Measurements from ENCODE around the gene CCDC80. TPM values are rescaled to one million over a fixed set of nuclear protein-coding genes. Genes with fewer than 3 reads are reported as not detected.
A peak's percentile ranks its signal among the peaks of the same experiment; 100 is the strongest.

The CCDC80 gene
- polyA plus RNA-seq, 3 donors = 0.05 TPM; not detected in 2

GRCh38 chr3:112635674-112636073 is 5.3 kb downstream of the CCDC80 start:
- Mint-ChIP-seq H3K27ac (no peak overlapping the region), H3K27me3 (ENCODE audit: low read depth in 3 of 3) (peaks cover 1 to 5% (median 1%) of the 10 kb centered on the region in 3 donors), H3K36me3 (no peaks in the 10 kb centered on the region), H3K4me1 (peaks cover 10% of the 10 kb centered on the region), H3K4me3 (no peak overlapping the region), H3K9me3 (no peaks in the 10 kb centered on the region)
- no CpG with 5 or more reads among the region's 1 CpG for WGBS (ENCODE audit: insufficient coverage)
- Histone ChIP-seq H3K79me2 (ENCODE audit: insufficient read depth, low read length) (no peaks in the 10 kb centered on the region), H3K4me1 (ENCODE audit: control insufficient read depth in 1 of 2, insufficient read depth in 2 of 2, low read length in 2 of 2) (no peaks in the 10 kb centered on the region), H3K36me3 (replicated peaks in 1 of 2; ENCODE audit: control insufficient read depth in 1 of 2, insufficient read depth in 2 of 2, low read length in 2 of 2) (no peaks in the 10 kb centered on the region), H3K4me2 (replicated peaks; ENCODE audit: extremely low read depth, low read length, poor library complexity, severe bottlenecking) (no peak overlapping the region), H2AFZ (ENCODE audit: insufficient read depth, low read depth, low read length, poor library complexity, severe bottlenecking) (no peak overlapping the region), H4K20me1 (ENCODE audit: insufficient read depth, low read length) (no peaks in the 10 kb centered on the region), H3K4me3 (replicated peaks in 1 of 3; ENCODE audit: low read depth in 2 of 3, low read length in 3 of 3) (no peak overlapping the region), H3K27me3 (ENCODE audit: control insufficient read depth in 2 of 2, insufficient read depth in 2 of 2, low read length in 2 of 2) (peaks cover 5% of the 10 kb centered on the region in 2 donors), H3K27ac (ENCODE audit: low read depth in 1 of 2, low read length in 2 of 2) (no peak overlapping the region), H3K9ac (ENCODE audit: insufficient read depth, low read length, poor library complexity, severe bottlenecking) (no peak overlapping the region), H3K9me3 (replicated peaks in 1 of 2; ENCODE audit: control insufficient read depth in 1 of 2, insufficient read depth in 1 of 2, low read length in 2 of 2) (no peaks in the 10 kb centered on the region)
- DNase-seq = peak in 1 of 3 donors; percentile 11
- TF ChIP-seq CTCF (IDR thresholded peaks at IDR 0.05) = no peak
- intact Hi-C loops (cut with micrococcal nuclease) = no loop called here

- Histone ChIP-seq H4K20me1 (ENCODE audit: insufficient read depth, low read length) (no peaks in the 10 kb centered on the region), H3K4me1 (ENCODE audit: control insufficient read depth in 1 of 2, insufficient read depth in 2 of 2, low read length in 2 of 2) (no peaks in the 10 kb centered on the region), H3K36me3 (replicated peaks in 1 of 2; ENCODE audit: control insufficient read depth in 1 of 2, insufficient read depth in 2 of 2, low read length in 2 of 2) (no peaks in the 10 kb centered on the region), H2AFZ (ENCODE audit: insufficient read depth, low read depth, low read length, poor library complexity, severe bottlenecking) (peak overlapping the region; percentile 13), H3K9me3 (replicated peaks in 1 of 2; ENCODE audit: control insufficient read depth in 1 of 2, insufficient read depth in 1 of 2, low read length in 2 of 2) (no peaks in the 10 kb centered on the region), H3K9ac (ENCODE audit: insufficient read depth, low read length, poor library complexity, severe bottlenecking) (no peak overlapping the region), H3K4me3 (replicated peaks in 1 of 3; ENCODE audit: low read depth in 2 of 3, low read length in 3 of 3) (no peak overlapping the region), H3K4me2 (replicated peaks; ENCODE audit: extremely low read depth, low read length, poor library complexity, severe bottlenecking) (no peak overlapping the region), H3K27me3 (ENCODE audit: control insufficient read depth in 2 of 2, insufficient read depth in 2 of 2, low read length in 2 of 2) (no peaks in the 10 kb centered on the region), H3K27ac (ENCODE audit: low read depth in 1 of 2, low read length in 2 of 2) (no peak overlapping the region), H3K79me2 (ENCODE audit: insufficient read depth, low read length) (no peaks in the 10 kb centered on the region)
- 100% methylated on average over 1 of the region's 4 CpGs for WGBS (ENCODE audit: insufficient coverage)
- DNase-seq = no peak
- no peaks in the 10 kb centered on the region for H3K36me3 Mint-ChIP-seq
- no peaks in the 10 kb centered on the region for H3K9me3 Mint-ChIP-seq
- peaks cover 10% of the 10 kb centered on the region for H3K4me1 Mint-ChIP-seq
- peaks cover 1 to 5% (median 1%) of the 10 kb centered on the region in 3 donors for H3K27me3 Mint-ChIP-seq (ENCODE audit: low read depth in 3 of 3)
- TF ChIP-seq CTCF (IDR thresholded peaks at IDR 0.05) = no peak
- intact Hi-C loops (cut with micrococcal nuclease) = no loop called here
- no peak overlapping the region for H3K27ac Mint-ChIP-seq
- H3K4me3 Mint-ChIP-seq = no peak overlapping the region
These were observed 6.0 kb downstream of the CCDC80 start for GRCh38 chr3:112634786-112635541.
